GM12878 (cell line): ENCODE measurements around the gene CACNA1G.

Experiments
- CREB1 ChIP-seq: IDR thresholded peaks from 2 replicates; pipeline ENCODE4 v1.6.1; 2012; ENCODE audit warnings: low read depth, mild to moderate bottlenecking, inconsistent platforms
- CTCF ChIP-seq, 3 experiments: IDR thresholded peaks in 2 of 3; conservative IDR thresholded peaks in 1 of 3; 2 replicates each; pipeline ENCODE4 v1.5.1; 2011; ENCODE audit warnings: low read depth in 3 of 3, low read length in 3 of 3, mild to moderate bottlenecking in 3 of 3, control low read depth in 2 of 3, moderate library complexity in 2 of 3, inconsistent platforms in 1 of 3, mixed read lengths in 1 of 3; ENCODE audit not compliant: control insufficient read depth in 2 of 3, insufficient read depth in 1 of 3; ENCODE audit errors: extremely low read depth in 1 of 3
- EP300 ChIP-seq, 2 experiments: fragments of 150-350 bp in 1 of 2; IDR thresholded peaks; 2 replicates each; pipeline ENCODE4 v1.6.1; 2011 to 2012; ENCODE audit warnings: low read depth in 2 of 2, low read length in 2 of 2, borderline replicate concordance in 1 of 2, improper control_type of control experiment in 1 of 2, inconsistent platforms in 1 of 2; ENCODE audit not compliant: control insufficient read depth in 1 of 2
- POLR2AphosphoS2 ChIP-seq: IDR thresholded peaks from 2 replicates; pipeline ENCODE4 v1.6.1; 2011; ENCODE audit warnings: low read depth, mild to moderate bottlenecking, low read length, improper control_type of control experiment, moderate library complexity

GRCh38 chr17:50569592-50569991 lies 9.1 kb downstream of the CACNA1G start:
- no peak for TF ChIP-seq EP300 (IDR thresholded peaks at IDR 0.05; ENCODE audit: borderline replicate concordance in 1 of 2, control insufficient read depth in 1 of 2, low read depth in 2 of 2, low read length in 2 of 2)
- no peak for TF ChIP-seq POLR2AphosphoS2
- no peak for TF ChIP-seq CTCF (IDR thresholded peaks at IDR 0.05 in 2 of 3, conservative IDR thresholded peaks at IDR 0.05 in 1 of 3; ENCODE audit: control insufficient read depth in 2 of 3, extremely low read depth in 1 of 3, insufficient read depth in 1 of 3, low read depth in 3 of 3, low read length in 3 of 3)
- TF ChIP-seq CREB1: no peak
